Trophoblast cell (in vitro differentiated cells and primary cell): ENCODE results near the gene PPP1R12B.
"Not testable (repeated sequence)": the region's sequence is repeated elsewhere in the genome, so short reads cannot be mapped to it uniquely, and the experiment has no call there.

ENCODE experiments used
- DNase-seq, 2 donors: peaks; one replicate each; pipeline ENCODE4 v3.0.0-alpha.2; 2016
- H2AFZ ChIP-seq: 2 replicates; pipeline ENCODE4 v1.6.1; 2013; ENCODE audit warnings: low read length, moderate library complexity, mild to moderate bottlenecking; ENCODE audit not compliant: insufficient read depth, poor library complexity
- H2AK5ac ChIP-seq: 2 replicates; pipeline ENCODE4 v1.6.1; 2013; ENCODE audit warnings: mild to moderate bottlenecking, low read length
- H2BK120ac ChIP-seq: 2 replicates; pipeline ENCODE4 v1.6.1; 2013; ENCODE audit warnings: low read length, mild to moderate bottlenecking, moderate library complexity; ENCODE audit not compliant: insufficient read depth, poor library complexity
- H2BK12ac ChIP-seq: 2 replicates; pipeline ENCODE4 v1.6.1; 2013; ENCODE audit warnings: mild to moderate bottlenecking, low read length, moderate library complexity
- H2BK5ac ChIP-seq: 2 replicates; pipeline ENCODE4 v1.6.1; 2013; ENCODE audit warnings: low read length, low read depth, moderate library complexity, mild to moderate bottlenecking; ENCODE audit not compliant: poor library complexity
- H3K14ac ChIP-seq: 2 replicates; pipeline ENCODE4 v1.6.1; 2013; ENCODE audit warnings: mild to moderate bottlenecking, low read length
- H3K18ac ChIP-seq: 2 replicates; pipeline ENCODE4 v1.6.1; 2013; ENCODE audit warnings: mild to moderate bottlenecking, low read length
- H3K23ac ChIP-seq: 2 replicates; pipeline ENCODE4 v1.6.1; 2013; ENCODE audit warnings: low read length
- H3K27ac ChIP-seq: 2 replicates; pipeline ENCODE4 v1.5.1; 2013; ENCODE audit warnings: low read depth, mild to moderate bottlenecking, inconsistent platforms, low read length, moderate library complexity
- H3K27me3 ChIP-seq: 2 replicates; pipeline ENCODE4 v1.6.1; 2013; ENCODE audit warnings: inconsistent platforms, mild to moderate bottlenecking, low read length, moderate library complexity; ENCODE audit not compliant: insufficient read depth
- H3K36me3 ChIP-seq, 2 experiments: 1 replicate in 1 of 2; 2 replicates in 1 of 2; pipeline ENCODE4 v1.6.1; 2013; ENCODE audit warnings: low read length in 2 of 2, mild to moderate bottlenecking in 2 of 2, moderate library complexity in 1 of 2; ENCODE audit not compliant: insufficient read depth in 2 of 2, control insufficient read depth in 1 of 2
- H3K4ac ChIP-seq: 2 replicates; pipeline ENCODE4 v1.6.1; 2013; ENCODE audit warnings: low read depth, mild to moderate bottlenecking, low read length, moderate library complexity
- H3K4me1 ChIP-seq, 2 experiments: 1 replicate in 1 of 2; 2 replicates in 1 of 2; pipeline ENCODE4 v1.6.1; 2013; ENCODE audit warnings: low read length in 2 of 2, mild to moderate bottlenecking in 2 of 2, moderate library complexity in 1 of 2; ENCODE audit not compliant: insufficient read depth in 2 of 2, control insufficient read depth in 1 of 2
- H3K4me2 ChIP-seq: 2 replicates; pipeline ENCODE4 v1.6.1; 2013; ENCODE audit warnings: inconsistent platforms, mild to moderate bottlenecking, low read length, moderate library complexity
- H3K4me3 ChIP-seq: 2 replicates; pipeline ENCODE4 v1.5.1; 2013; ENCODE audit warnings: mild to moderate bottlenecking, low read depth, low read length, inconsistent platforms
- H3K79me1 ChIP-seq: one replicate; pipeline ENCODE4 v1.6.1; 2013; ENCODE audit warnings: low read length
- H3K79me2 ChIP-seq: 2 replicates; pipeline ENCODE4 v1.6.1; 2013; ENCODE audit warnings: low read length, mild to moderate bottlenecking; ENCODE audit not compliant: control insufficient read depth, insufficient read depth, poor library complexity
- H3K9ac ChIP-seq: 2 replicates; pipeline ENCODE4 v1.6.1; 2013; ENCODE audit warnings: mild to moderate bottlenecking, low read length
- H3K9me3 ChIP-seq: 2 replicates; pipeline ENCODE4 v1.6.1; 2013; ENCODE audit warnings: low read depth, mild to moderate bottlenecking, control low read depth, inconsistent platforms, low read length; ENCODE audit not compliant: insufficient read depth
- H4K12ac ChIP-seq: 2 replicates; pipeline ENCODE4 v1.6.1; 2013; ENCODE audit warnings: low read depth, mild to moderate bottlenecking, low read length, moderate library complexity
- H4K8ac ChIP-seq: 2 replicates; pipeline ENCODE4 v1.6.1; 2013; ENCODE audit warnings: low read depth, mild to moderate bottlenecking, low read length, moderate library complexity
- H4K91ac ChIP-seq: one replicate; pipeline ENCODE4 v1.6.1; 2013; ENCODE audit warnings: low read depth, mild to moderate bottlenecking, low read length, moderate library complexity
- WGBS: extraction: QIAGEN DNeasy Blood & Tissue Kit; methylation state at CpG from one replicate; pipeline ENCODE4 v1.1.7; 2013; ENCODE audit warnings: missing lambda C conversion rate; ENCODE audit not compliant: insufficient read length, insufficient coverage; ENCODE audit errors: extremely low coverage; 5-methylcytosine and 5-hydroxymethylcytosine counted together

Gene PPP1R12B

GRCh38 chr1:202630541-202630940 is 282.0 kb downstream of the PPP1R12B start:
- Histone ChIP-seq H3K4me2 (no peak overlapping the region), H3K27ac (no peak overlapping the region), H3K18ac (no peak overlapping the region), H3K79me1 (no peaks in the 10 kb centered on the region), H3K23ac (no peak overlapping the region), H4K8ac (no peak overlapping the region), H2AK5ac (no peak overlapping the region), H2BK12ac (no peak overlapping the region), H2AFZ (no peak overlapping the region), H3K4ac (no peak overlapping the region), H3K27me3 (no peaks in the 10 kb centered on the region), H2BK5ac (no peak overlapping the region), H3K4me3 (no peak overlapping the region), H3K9ac (no peak overlapping the region), H4K91ac (no peak overlapping the region), H3K79me2 (no peaks in the 10 kb centered on the region), H3K36me3 (no peaks in the 10 kb centered on the region), H4K12ac (no peak overlapping the region), H3K14ac (no peak overlapping the region), H3K9me3 (no peaks in the 10 kb centered on the region), H3K4me1 (no peaks in the 10 kb centered on the region), H2BK120ac (no peak overlapping the region)
- no peak for DNase-seq
- WGBS = no CpG with 5 or more reads among the region's 6 CpGs

- H3K14ac ChIP-seq = no peak overlapping the region
- H4K12ac ChIP-seq = no peak overlapping the region
- H3K23ac ChIP-seq = no peak overlapping the region
- no peak overlapping the region for H2AFZ ChIP-seq
- no peaks in the 10 kb centered on the region for H3K36me3 ChIP-seq
- H3K27ac ChIP-seq = no peak overlapping the region
- no peak overlapping the region for H2AK5ac ChIP-seq
- no peaks in the 10 kb centered on the region for H3K79me1 ChIP-seq
- H2BK12ac ChIP-seq = no peak overlapping the region
- no CpG with 5 or more reads among the region's 11 CpGs for WGBS
- DNase-seq = no peak
- no peak overlapping the region for H3K4ac ChIP-seq
- H3K4me2 ChIP-seq = no peak overlapping the region
- no peak overlapping the region for H3K18ac ChIP-seq
- no peak overlapping the region for H4K8ac ChIP-seq
- no peak overlapping the region for H3K4me3 ChIP-seq
- no peaks in the 10 kb centered on the region for H3K79me2 ChIP-seq
- no peak overlapping the region for H2BK5ac ChIP-seq
- no peak overlapping the region for H4K91ac ChIP-seq
- no peaks in the 10 kb centered on the region for H3K27me3 ChIP-seq
- no peak overlapping the region for H3K9ac ChIP-seq
- H3K9me3 ChIP-seq = no peaks in the 10 kb centered on the region
- H3K4me1 ChIP-seq = no peaks in the 10 kb centered on the region
- no peak overlapping the region for H2BK120ac ChIP-seq
These were observed 282.8 kb downstream of the PPP1R12B start for GRCh38 chr1:202631076-202631923.

- H3K4me1 ChIP-seq = no peaks in the 10 kb centered on the region
- WGBS = no CpG with 5 or more reads among the region's 10 CpGs
- no peak for DNase-seq
- H2BK12ac ChIP-seq = no peak overlapping the region
- H2AK5ac ChIP-seq = no peak overlapping the region
- H2AFZ ChIP-seq = no peak overlapping the region
- H2BK120ac ChIP-seq = no peak overlapping the region
- H3K23ac ChIP-seq = no peak overlapping the region
- H3K9me3 ChIP-seq = no peaks in the 10 kb centered on the region
- H2BK5ac ChIP-seq = no peak overlapping the region
- H3K79me2 ChIP-seq = no peaks in the 10 kb centered on the region
- no peak overlapping the region for H3K18ac ChIP-seq
- H3K4me2 ChIP-seq = no peak overlapping the region
- H4K12ac ChIP-seq = no peak overlapping the region
- no peaks in the 10 kb centered on the region for H3K27me3 ChIP-seq
- H3K4ac ChIP-seq = no peak overlapping the region
- H3K36me3 ChIP-seq = no peaks in the 10 kb centered on the region
- H3K14ac ChIP-seq = no peak overlapping the region
- no peak overlapping the region for H3K9ac ChIP-seq
- H4K91ac ChIP-seq = no peak overlapping the region
- no peak overlapping the region for H4K8ac ChIP-seq
- H3K79me1 ChIP-seq = no peaks in the 10 kb centered on the region
- no peak overlapping the region for H3K27ac ChIP-seq
- no peak overlapping the region for H3K4me3 ChIP-seq
These were observed 283.7 kb downstream of the PPP1R12B start for GRCh38 chr1:202632241-202632640.

GRCh38 chr1:202636171-202636570 is 287.7 kb downstream of the PPP1R12B start:
- not testable (repeated sequence) for H3K23ac ChIP-seq, H3K36me3 ChIP-seq, H4K91ac ChIP-seq, H4K12ac ChIP-seq, H3K14ac ChIP-seq, DNase-seq, H3K9me3 ChIP-seq, H3K4ac ChIP-seq, H3K4me1 ChIP-seq, H3K79me1 ChIP-seq, H2BK5ac ChIP-seq, H2BK120ac ChIP-seq, H3K27me3 ChIP-seq, H2AK5ac ChIP-seq, H3K4me2 ChIP-seq, H3K9ac ChIP-seq, H2BK12ac ChIP-seq, H2AFZ ChIP-seq, H3K79me2 ChIP-seq, H3K4me3 ChIP-seq, H3K18ac ChIP-seq, H3K27ac ChIP-seq, H4K8ac ChIP-seq
- no CpG with 5 or more reads among the region's 3 CpGs for WGBS
